Stomach (tissue), 9 donors: ENCODE results near the gene MMP20. TPM values are rescaled to one million over a fixed set of nuclear protein-coding genes. Genes with fewer than 3 reads are reported as not detected.

Experiments
- DNase-seq, 2 donors: peaks; one replicate each; pipeline versions ENCODE4 v3.0.0 to v3.0.0-alpha.2; 2013 to 2019
- H3K27ac ChIP-seq, 5 donors: fragments of 200-600 bp in 4 of 5; sonication (generic) in 4 of 5; one replicate each; pipeline ENCODE4 v1.5.1; 2013 to 2019; ENCODE audit warnings: mild to moderate bottlenecking in 1 of 5, moderate library complexity in 1 of 5
- H3K27me3 ChIP-seq, 3 donors: fragments of 200-600 bp; sonication (generic); one replicate each; pipeline ENCODE4 v1.5.1; 2017 to 2019; ENCODE audit warnings: mixed run types in 1 of 3
- H3K36me3 ChIP-seq, 4 donors: fragments of 200-600 bp; sonication (generic); 1 replicate in 3 of 4; 2 replicates in 1 of 4; pipeline ENCODE4 v1.5.1; 2016 to 2019
- H3K4me1 ChIP-seq, 4 donors: fragments of 200-600 bp; sonication (generic); one replicate each; pipeline ENCODE4 v1.5.1; 2016 to 2019
- H3K4me3 ChIP-seq, 4 donors: fragments of 200-600 bp; sonication (generic) in 3 of 4; one replicate each; pipeline ENCODE4 v1.5.1; 2016 to 2019; ENCODE audit warnings: mild to moderate bottlenecking in 1 of 4
- H3K9me3 ChIP-seq, 4 donors: fragments of 200-600 bp; sonication (generic); one replicate each; pipeline ENCODE4 v1.5.1; 2016 to 2019
- EP300 ChIP-seq: sonication (generic); formaldehyde crosslinking; IDR thresholded peaks from one replicate; pipeline ENCODE4 v1.6.1; 2017; ENCODE audit warnings: antibody characterized with exemption
- POLR2A ChIP-seq, 4 donors: fragments of 450-650 bp; IDR thresholded peaks; one replicate each; pipeline ENCODE4 v1.6.1; 2016; ENCODE audit warnings: antibody characterized with exemption in 4 of 4, control low read depth in 2 of 4, mild to moderate bottlenecking in 1 of 4, moderate library complexity in 1 of 4
- POLR2AphosphoS5 ChIP-seq, 3 donors: sonication (generic); formaldehyde crosslinking; IDR thresholded peaks; one replicate each; pipeline ENCODE4 v1.6.1; 2016; ENCODE audit warnings: antibody characterized with exemption in 3 of 3
- WGBS, 5 donors: extraction: QIAGEN DNeasy Blood & Tissue Kit in 3 of 5; methylation state at CpG; one replicate each; pipeline versions ENCODE4 v1.1.5 to v1.1.7; 2013 to 2018; 5-methylcytosine and 5-hydroxymethylcytosine counted together
- intact Hi-C: fragments of 100-400 bp; cut with DNase I; formaldehyde crosslinking; loops from one replicate; pipeline ENCODE4 v1.15.1; 2023; ENCODE audit warnings: low total_unique reads
- polyA plus RNA-seq, 3 donors: library from polyadenylated mRNA; stranded (reverse); fragments of 200-250 nt; gene quantifications; one replicate each; pipeline ENCODE4 v1.2.3, GENCODE V29; 2013
- total RNA-seq, 5 donors: library from RNA; depleted of rRNA; stranded (reverse); fragments of >200 nt; gene quantifications; one replicate each; pipeline versions ENCODE4 v1.1.0 to v1.2.3, GENCODE V29; 2014 to 2016
- TF ChIP-seq, protein P1 (sequence below), 7 experiments: fragments of 450-650 bp in 4 of 7; fragments of 200-600 bp in 3 of 7; sonication (generic) in 3 of 7; IDR thresholded peaks; one replicate each; pipeline ENCODE4 v1.5.1; 2016 to 2019; ENCODE audit warnings: antibody characterized with exemption in 7 of 7, control low read depth in 2 of 7, mild to moderate bottlenecking in 1 of 7
- donor health status: healthy with polysubstance abuse.
- donor health status: Bipolar disorder and iron deficiency.
- donor health status: healthy.

The MMP20 gene
- total and polyA plus RNA-seq, 8 donors: not detected

DNA sequence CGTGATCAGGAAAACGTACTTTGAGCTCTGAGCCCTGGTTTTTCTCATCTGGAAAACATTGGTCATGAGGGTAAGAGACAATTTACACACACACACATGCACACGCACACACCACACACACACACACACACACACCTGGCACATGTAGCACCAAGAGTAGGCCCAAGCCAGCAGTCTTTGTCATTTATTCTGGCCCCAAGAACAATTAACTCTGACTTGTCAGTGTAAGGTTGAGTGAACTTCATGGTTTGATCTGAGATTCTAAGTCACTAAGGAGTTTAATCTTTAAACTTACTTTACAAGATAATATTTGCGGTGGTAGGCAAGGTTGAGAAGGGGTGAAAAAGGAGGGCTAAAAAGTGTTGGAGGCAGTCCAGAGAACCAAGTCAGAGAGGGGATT is 44.1 kb downstream of the MMP20 start:
- no peaks in the 10 kb centered on the region for H3K4me1 ChIP-seq
- H3K27ac ChIP-seq: no peak overlapping the region
- no peak for DNase-seq
- no peak for TF ChIP-seq EP300
- TF ChIP-seq, protein P1, sequence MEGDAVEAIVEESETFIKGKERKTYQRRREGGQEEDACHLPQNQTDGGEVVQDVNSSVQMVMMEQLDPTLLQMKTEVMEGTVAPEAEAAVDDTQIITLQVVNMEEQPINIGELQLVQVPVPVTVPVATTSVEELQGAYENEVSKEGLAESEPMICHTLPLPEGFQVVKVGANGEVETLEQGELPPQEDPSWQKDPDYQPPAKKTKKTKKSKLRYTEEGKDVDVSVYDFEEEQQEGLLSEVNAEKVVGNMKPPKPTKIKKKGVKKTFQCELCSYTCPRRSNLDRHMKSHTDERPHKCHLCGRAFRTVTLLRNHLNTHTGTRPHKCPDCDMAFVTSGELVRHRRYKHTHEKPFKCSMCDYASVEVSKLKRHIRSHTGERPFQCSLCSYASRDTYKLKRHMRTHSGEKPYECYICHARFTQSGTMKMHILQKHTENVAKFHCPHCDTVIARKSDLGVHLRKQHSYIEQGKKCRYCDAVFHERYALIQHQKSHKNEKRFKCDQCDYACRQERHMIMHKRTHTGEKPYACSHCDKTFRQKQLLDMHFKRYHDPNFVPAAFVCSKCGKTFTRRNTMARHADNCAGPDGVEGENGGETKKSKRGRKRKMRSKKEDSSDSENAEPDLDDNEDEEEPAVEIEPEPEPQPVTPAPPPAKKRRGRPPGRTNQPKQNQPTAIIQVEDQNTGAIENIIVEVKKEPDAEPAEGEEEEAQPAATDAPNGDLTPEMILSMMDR (IDR thresholded peaks at IDR 0.05): no peak
- no peak for TF ChIP-seq POLR2A (IDR thresholded peaks at IDR 0.05)
- TF ChIP-seq POLR2AphosphoS5 (IDR thresholded peaks at IDR 0.05): no peak
- no peaks in the 10 kb centered on the region for H3K27me3 ChIP-seq
- no peak overlapping the region for H3K4me3 ChIP-seq
- H3K9me3 ChIP-seq: no peaks in the 10 kb centered on the region
- intact Hi-C loops: no loop called here
- 56 to 79% (median 69%) methylated on average over 4 of the region's 4 CpGs for WGBS, 5 donors
- H3K36me3 ChIP-seq: no peaks in the 10 kb centered on the region

DNA sequence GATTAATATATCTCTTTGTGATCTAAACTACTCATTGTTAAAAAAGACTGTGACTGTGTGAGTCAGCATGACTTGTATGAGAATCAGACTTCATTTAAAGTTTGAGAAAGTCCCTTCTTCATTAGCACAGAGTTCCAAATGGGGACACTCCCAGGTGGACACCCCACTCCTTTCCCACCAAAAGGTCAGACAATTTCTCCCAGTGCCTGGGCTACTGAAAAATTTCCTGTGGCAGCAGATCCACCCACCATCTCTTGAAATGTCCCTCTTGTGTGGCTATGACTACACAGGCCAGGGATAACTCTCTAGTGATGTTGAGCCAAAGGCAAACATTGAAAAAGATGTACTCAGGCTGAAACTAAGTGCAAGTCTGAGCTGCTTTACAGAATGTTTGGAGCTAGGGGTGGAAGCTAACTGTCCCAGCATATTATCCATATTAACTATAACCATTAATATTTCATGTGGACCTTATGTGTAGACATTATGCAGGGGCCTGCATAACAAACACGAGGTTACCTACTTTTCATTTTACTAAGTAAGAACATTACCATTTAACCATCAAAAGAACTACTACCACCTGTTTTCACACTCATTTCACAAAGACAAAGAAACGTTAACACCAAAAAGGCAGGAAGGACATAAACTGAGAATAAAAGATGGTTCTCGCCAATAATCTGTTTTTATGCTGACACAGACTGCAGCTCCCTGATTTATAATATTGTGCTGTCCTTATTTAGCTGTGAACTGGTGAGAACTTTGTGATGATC is 44.8 kb downstream of the MMP20 start:
- 69 to 84% (median 78%) methylated on average over 3 of the region's 3 CpGs for WGBS, 5 donors
- DNase-seq: no peak
- intact Hi-C loops: no loop called here

DNA sequence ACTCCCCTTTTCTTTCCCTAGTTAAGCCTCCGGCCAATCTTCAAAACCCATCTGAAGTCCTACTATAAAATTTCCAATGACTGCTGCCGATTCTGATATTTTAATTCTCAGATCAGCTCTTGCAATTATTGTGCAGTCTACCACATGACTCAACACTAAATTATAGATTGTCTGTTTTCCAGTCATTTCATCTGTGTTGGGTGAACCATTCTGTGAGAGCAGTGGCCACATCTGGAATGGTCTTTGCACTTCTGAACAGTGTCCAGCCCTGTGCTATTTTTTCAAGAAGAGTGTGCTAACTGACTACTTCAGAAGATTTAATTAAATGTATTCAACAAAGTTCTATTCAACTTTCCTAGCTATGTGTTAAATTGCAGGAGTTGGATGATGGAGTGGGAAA is 47.4 kb downstream of the MMP20 start:
- H3K36me3 ChIP-seq: no peaks in the 10 kb centered on the region
- H3K9me3 ChIP-seq: no peaks in the 10 kb centered on the region
- no peak overlapping the region for H3K27ac ChIP-seq
- no peak for TF ChIP-seq POLR2AphosphoS5 (IDR thresholded peaks at IDR 0.05)
- TF ChIP-seq POLR2A (IDR thresholded peaks at IDR 0.05): no peak
- TF ChIP-seq, protein P1 (IDR thresholded peaks at IDR 0.05): no peak
- TF ChIP-seq EP300: no peak
- no peaks in the 10 kb centered on the region for H3K27me3 ChIP-seq
- H3K4me1 ChIP-seq: no peaks in the 10 kb centered on the region
- 66 to 91% (median 83%) methylated on average over 2 of the region's 2 CpGs for WGBS, 5 donors
- no peak overlapping the region for H3K4me3 ChIP-seq
- intact Hi-C loops: no loop called here
- no peak for DNase-seq

More for the DNA sequence above, 44.8 kb downstream of the MMP20 start:
- TF ChIP-seq POLR2A (IDR thresholded peaks at IDR 0.05) (no peak), EP300 (no peak), POLR2AphosphoS5 (IDR thresholded peaks at IDR 0.05) (no peak)
- TF ChIP-seq, protein P1 (IDR thresholded peaks at IDR 0.05): no peak
- H3K9me3 ChIP-seq: no peaks in the 10 kb centered on the region
- H3K27ac ChIP-seq: no peak overlapping the region
- H3K4me3 ChIP-seq: no peak overlapping the region
- no peaks in the 10 kb centered on the region for H3K27me3 ChIP-seq
- no peaks in the 10 kb centered on the region for H3K36me3 ChIP-seq
- no peaks in the 10 kb centered on the region for H3K4me1 ChIP-seq

DNA sequence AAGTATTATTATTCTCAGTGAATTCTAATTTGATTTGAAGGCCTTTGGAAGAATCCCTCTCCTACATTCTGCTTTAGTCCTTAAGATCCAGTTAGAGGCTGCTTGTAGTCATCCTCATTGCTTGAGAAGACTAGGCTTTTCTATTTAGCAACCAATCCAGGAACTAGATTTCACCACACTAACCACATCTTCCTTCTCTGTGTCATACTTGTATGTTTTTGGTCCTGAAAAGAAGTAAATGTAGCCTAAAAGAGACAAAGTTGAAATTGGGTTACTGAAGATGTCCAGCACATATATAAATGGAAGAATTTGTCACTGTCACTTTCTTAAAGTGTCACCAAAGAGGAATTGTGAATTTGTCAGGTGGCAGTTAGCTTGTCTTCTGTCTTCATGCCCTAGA is 48.0 kb downstream of the MMP20 start:
- H3K36me3 ChIP-seq: no peaks in the 10 kb centered on the region
- intact Hi-C loops: no loop called here
- no peak overlapping the region for H3K27ac ChIP-seq
- H3K9me3 ChIP-seq: no peaks in the 10 kb centered on the region
- H3K4me3 ChIP-seq: no peak overlapping the region
- no peak for DNase-seq
- H3K27me3 ChIP-seq: no peaks in the 10 kb centered on the region
- TF ChIP-seq, protein P1 (IDR thresholded peaks at IDR 0.05): no peak
- TF ChIP-seq POLR2A (IDR thresholded peaks at IDR 0.05) (no peak), EP300 (no peak), POLR2AphosphoS5 (IDR thresholded peaks at IDR 0.05) (no peak)
- no peaks in the 10 kb centered on the region for H3K4me1 ChIP-seq
